Neural cell (in vitro differentiated cells): Measurements from ENCODE around the gene TEX9.

Experiments
- CTCF ChIP-seq: fragments of 450-650 bp; IDR thresholded peaks from 2 replicates; pipeline ENCODE4 v1.5.1; 2014; ENCODE audit warnings: antibody characterized with exemption, mild to moderate bottlenecking, moderate library complexity; ENCODE audit not compliant: poor library complexity, severe bottlenecking
- EP300 ChIP-seq: fragments of 450-650 bp; conservative IDR thresholded peaks from 2 replicates; pipeline ENCODE4 v1.6.1; 2014; ENCODE audit warnings: antibody characterized with exemption, mild to moderate bottlenecking, moderate library complexity; ENCODE audit not compliant: poor library complexity, severe bottlenecking
- EZH2 ChIP-seq: fragments of 200-600, 300-800 bp; shearing (Covaris generic), sonication (generic); IDR thresholded peaks from 2 replicates; pipeline ENCODE4 v1.6.1; 2014; ENCODE audit warnings: antibody characterized with exemption, low read length, borderline replicate concordance, mild to moderate bottlenecking; ENCODE audit not compliant: insufficient read depth, poor library complexity, severe bottlenecking
- POLR2AphosphoS5 ChIP-seq: IDR thresholded peaks from 2 replicates; pipeline ENCODE4 v1.6.1; 2012
- RAD21 ChIP-seq: fragments of 450-650 bp; conservative IDR thresholded peaks from 2 replicates; pipeline ENCODE4 v1.6.1; 2014; ENCODE audit warnings: antibody characterized with exemption, mild to moderate bottlenecking, moderate library complexity
- TF ChIP-seq, protein P1 (sequence below): IDR thresholded peaks from 2 replicates; pipeline ENCODE4 v1.6.1; 2012; ENCODE audit warnings: borderline replicate concordance

GRCh38 chr15:56369234-56369633 is 4.0 kb downstream of the TEX9 start:
- no peak for TF ChIP-seq CTCF
- no peak for TF ChIP-seq EP300
- no peak for TF ChIP-seq RAD21
- no peak for TF ChIP-seq POLR2AphosphoS5
- TF ChIP-seq EZH2: no peak
- TF ChIP-seq, protein P1, sequence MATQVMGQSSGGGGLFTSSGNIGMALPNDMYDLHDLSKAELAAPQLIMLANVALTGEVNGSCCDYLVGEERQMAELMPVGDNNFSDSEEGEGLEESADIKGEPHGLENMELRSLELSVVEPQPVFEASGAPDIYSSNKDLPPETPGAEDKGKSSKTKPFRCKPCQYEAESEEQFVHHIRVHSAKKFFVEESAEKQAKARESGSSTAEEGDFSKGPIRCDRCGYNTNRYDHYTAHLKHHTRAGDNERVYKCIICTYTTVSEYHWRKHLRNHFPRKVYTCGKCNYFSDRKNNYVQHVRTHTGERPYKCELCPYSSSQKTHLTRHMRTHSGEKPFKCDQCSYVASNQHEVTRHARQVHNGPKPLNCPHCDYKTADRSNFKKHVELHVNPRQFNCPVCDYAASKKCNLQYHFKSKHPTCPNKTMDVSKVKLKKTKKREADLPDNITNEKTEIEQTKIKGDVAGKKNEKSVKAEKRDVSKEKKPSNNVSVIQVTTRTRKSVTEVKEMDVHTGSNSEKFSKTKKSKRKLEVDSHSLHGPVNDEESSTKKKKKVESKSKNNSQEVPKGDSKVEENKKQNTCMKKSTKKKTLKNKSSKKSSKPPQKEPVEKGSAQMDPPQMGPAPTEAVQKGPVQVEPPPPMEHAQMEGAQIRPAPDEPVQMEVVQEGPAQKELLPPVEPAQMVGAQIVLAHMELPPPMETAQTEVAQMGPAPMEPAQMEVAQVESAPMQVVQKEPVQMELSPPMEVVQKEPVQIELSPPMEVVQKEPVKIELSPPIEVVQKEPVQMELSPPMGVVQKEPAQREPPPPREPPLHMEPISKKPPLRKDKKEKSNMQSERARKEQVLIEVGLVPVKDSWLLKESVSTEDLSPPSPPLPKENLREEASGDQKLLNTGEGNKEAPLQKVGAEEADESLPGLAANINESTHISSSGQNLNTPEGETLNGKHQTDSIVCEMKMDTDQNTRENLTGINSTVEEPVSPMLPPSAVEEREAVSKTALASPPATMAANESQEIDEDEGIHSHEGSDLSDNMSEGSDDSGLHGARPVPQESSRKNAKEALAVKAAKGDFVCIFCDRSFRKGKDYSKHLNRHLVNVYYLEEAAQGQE: no peak
